Activated CD8-positive, alpha-beta memory T cell treated with anti-CD3 and anti-CD28 coated beads for 4 hours (primary cell): Measurements from ENCODE around the gene CNTN4.
"Not testable (repeated sequence)": the region's sequence is repeated elsewhere in the genome, so short reads cannot be mapped to it uniquely, and the experiment has no call there.

Experiments used
- DNase-seq, 2 donors: peaks; one replicate each; pipeline ENCODE4 v3.0.0-alpha.2; 2020; ENCODE audit warnings: low read depth in 2 of 2

CNTN4 gene

GRCh38 chr3:2098398-2099027 is at the start of gene CNTN4:
Gene CNTN4 (plus strand): TSS chr3:2098866.
- DNase-seq, result no peak

GRCh38 chr3:2061360-2061759 is 37.3 kb upstream of the CNTN4 start:
- DNase-seq, result no peak

GRCh38 chr3:2071531-2071930 is 27.1 kb upstream of the CNTN4 start:
- no peak for DNase-seq

GRCh38 chr3:2078821-2079220 is 19.8 kb upstream of the CNTN4 start:
- DNase-seq, result no peak

- DNase-seq, result no peak
These were observed 15.7 kb upstream of the CNTN4 start for GRCh38 chr3:2082871-2083480.

- not testable (repeated sequence) for DNase-seq
These were observed 15.1 kb upstream of the CNTN4 start for GRCh38 chr3:2083558-2083957.

GRCh38 chr3:2090095-2090911 is 8.4 kb upstream of the CNTN4 start:
- no peak for DNase-seq

GRCh38 chr3:2092758-2093157 is 5.9 kb upstream of the CNTN4 start:
- DNase-seq, result no peak

GRCh38 chr3:2094941-2095340 is 3.7 kb upstream of the CNTN4 start:
- no peak for DNase-seq

GRCh38 chr3:2096216-2096615 is 2.5 kb upstream of the CNTN4 start:
- no peak for DNase-seq

GRCh38 chr3:2097641-2098191 is 950 bp upstream of the CNTN4 start:
- DNase-seq, result no peak

- no peak for DNase-seq
These were observed 484 bp downstream of the CNTN4 start for GRCh38 chr3:2099028-2099671.

- DNase-seq, result no peak
These were observed 1.1 kb downstream of the CNTN4 start for GRCh38 chr3:2099779-2100191.

GRCh38 chr3:2106438-2106837 is 7.8 kb downstream of the CNTN4 start:
- no peak for DNase-seq

GRCh38 chr3:2110597-2111117 is 12.0 kb downstream of the CNTN4 start:
- DNase-seq, result no peak

- DNase-seq, result no peak
These were observed 16.1 kb downstream of the CNTN4 start for GRCh38 chr3:2114617-2115275.

- DNase-seq, result no peak
These were observed 32.1 kb downstream of the CNTN4 start for GRCh38 chr3:2130726-2131125.

GRCh38 chr3:2133146-2133545 is 34.5 kb downstream of the CNTN4 start:
- DNase-seq, result no peak

GRCh38 chr3:2137651-2138050 is 39.0 kb downstream of the CNTN4 start:
- DNase-seq, result no peak

- DNase-seq, result no peak
These were observed 42.8 kb downstream of the CNTN4 start for GRCh38 chr3:2141482-2141881.
